ENCODE data around the gene FXR1.

DNA sequence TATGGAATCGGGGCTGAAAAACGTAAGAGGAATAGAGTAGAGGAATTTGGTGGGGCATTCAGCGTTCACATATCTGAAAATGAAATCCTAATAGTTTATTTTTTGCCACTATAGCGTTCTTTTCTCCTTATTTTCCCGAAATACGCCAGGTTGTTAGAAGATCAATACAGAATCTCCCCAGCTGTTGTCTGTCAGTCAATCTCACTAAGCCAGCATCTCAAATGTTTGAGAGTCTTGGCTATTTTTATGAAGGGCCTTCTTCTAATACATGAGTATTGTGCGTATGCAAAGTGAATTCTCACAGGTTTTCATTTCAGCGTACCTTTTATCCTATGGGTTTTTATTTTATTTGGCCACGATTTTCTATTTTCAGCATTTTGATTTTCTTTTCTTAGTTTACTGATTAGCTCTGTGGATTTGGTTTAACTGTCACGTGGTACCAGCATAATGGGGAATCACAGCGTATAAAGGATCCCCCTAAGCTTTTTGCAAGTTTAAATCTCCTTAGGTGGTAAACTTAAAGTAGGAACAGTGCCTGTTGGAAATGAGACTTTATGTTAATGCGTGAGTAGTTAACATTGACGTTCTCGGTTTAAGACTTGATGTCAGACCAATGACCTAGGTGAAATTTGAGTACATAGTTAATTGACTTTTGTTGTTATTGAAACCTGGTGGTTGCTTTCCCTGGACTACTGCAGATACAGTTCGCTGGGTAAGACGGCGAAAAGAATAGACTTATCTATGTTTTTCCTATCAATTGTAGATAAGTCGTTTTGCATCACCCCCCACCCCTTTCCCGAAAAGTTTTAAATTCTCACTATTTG is 1.3 kb downstream of the FXR1 start:
- TF ChIP-seq, protein P1, sequence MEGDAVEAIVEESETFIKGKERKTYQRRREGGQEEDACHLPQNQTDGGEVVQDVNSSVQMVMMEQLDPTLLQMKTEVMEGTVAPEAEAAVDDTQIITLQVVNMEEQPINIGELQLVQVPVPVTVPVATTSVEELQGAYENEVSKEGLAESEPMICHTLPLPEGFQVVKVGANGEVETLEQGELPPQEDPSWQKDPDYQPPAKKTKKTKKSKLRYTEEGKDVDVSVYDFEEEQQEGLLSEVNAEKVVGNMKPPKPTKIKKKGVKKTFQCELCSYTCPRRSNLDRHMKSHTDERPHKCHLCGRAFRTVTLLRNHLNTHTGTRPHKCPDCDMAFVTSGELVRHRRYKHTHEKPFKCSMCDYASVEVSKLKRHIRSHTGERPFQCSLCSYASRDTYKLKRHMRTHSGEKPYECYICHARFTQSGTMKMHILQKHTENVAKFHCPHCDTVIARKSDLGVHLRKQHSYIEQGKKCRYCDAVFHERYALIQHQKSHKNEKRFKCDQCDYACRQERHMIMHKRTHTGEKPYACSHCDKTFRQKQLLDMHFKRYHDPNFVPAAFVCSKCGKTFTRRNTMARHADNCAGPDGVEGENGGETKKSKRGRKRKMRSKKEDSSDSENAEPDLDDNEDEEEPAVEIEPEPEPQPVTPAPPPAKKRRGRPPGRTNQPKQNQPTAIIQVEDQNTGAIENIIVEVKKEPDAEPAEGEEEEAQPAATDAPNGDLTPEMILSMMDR (IDR thresholded peaks at IDR 0.05): no peak
- no peak for TF ChIP-seq POLR2A (IDR thresholded peaks at IDR 0.05)

Measured in lower leg skin (tissue), 3 donors.